HepG2 (cell line): ENCODE results near the gene NDOR1. TPM values are rescaled to one million over a fixed set of nuclear protein-coding genes. Genes with fewer than 3 reads are reported as not detected.

ENCODE experiments used
- ASH2L ChIP-seq: fragments of 300-600, 200-600 bp; sonication (generic); IDR thresholded peaks from 2 replicates; pipeline ENCODE4 v1.7.0; 2017; ENCODE audit warnings: low read depth, mild to moderate bottlenecking, moderate library complexity, mixed read lengths, low read length; ENCODE audit not compliant: insufficient read length
- CCDC6 ChIP-seq: sonication (generic); formaldehyde crosslinking; IDR thresholded peaks from 2 replicates; pipeline ENCODE4 v1.8.1; 2022; ENCODE audit warnings: mild to moderate bottlenecking, missing genetic modification reagents, moderate library complexity
- CREB1 ChIP-seq, 2 experiments: fragments of 450-650 bp in 1 of 2; IDR thresholded peaks; 2 replicates each; pipeline ENCODE4 v1.6.1; 2016 to 2017; ENCODE audit warnings: control low read depth in 1 of 2, mild to moderate bottlenecking in 1 of 2, missing compliant biosample characterization in 1 of 2, missing genetic modification characterization in 1 of 2
- MYC ChIP-seq: sonication (generic); formaldehyde crosslinking; IDR thresholded peaks from 2 replicates; pipeline ENCODE4 v1.9.0; 2021; ENCODE audit warnings: missing genetic modification reagents, borderline replicate concordance
- NFKB2 ChIP-seq: sonication (generic); formaldehyde crosslinking; IDR thresholded peaks from 2 replicates; pipeline ENCODE4 v1.4.0; 2020; ENCODE audit warnings: missing genetic modification reagents, borderline replicate concordance
- NR2F6 ChIP-seq, 2 experiments: IDR thresholded peaks; 2 replicates each; pipeline ENCODE4 v1.6.1; 2016; ENCODE audit warnings: antibody characterized with exemption in 1 of 2, mild to moderate bottlenecking in 1 of 2
- PHF20 ChIP-seq: sonication (generic); formaldehyde crosslinking; IDR thresholded peaks from 2 replicates; pipeline ENCODE4 v1.5.0; 2020; ENCODE audit warnings: mild to moderate bottlenecking, missing genetic modification reagents
- SALL1 ChIP-seq: sonication (generic); formaldehyde crosslinking; IDR thresholded peaks from 2 replicates; pipeline ENCODE4 v1.8.0; 2022; ENCODE audit warnings: mild to moderate bottlenecking, missing genetic modification reagents
- TEAD2 ChIP-seq: sonication (generic); formaldehyde crosslinking; IDR thresholded peaks from 2 replicates; pipeline ENCODE4 v1.9.0; 2021; ENCODE audit warnings: missing genetic modification reagents
- ZFP91 ChIP-seq: sonication (generic); formaldehyde crosslinking; IDR thresholded peaks from 2 replicates; pipeline ENCODE4 v1.9.0; 2022; ENCODE audit warnings: missing genetic modification reagents, mild to moderate bottlenecking, borderline replicate concordance
- ZNF142 ChIP-seq: sonication (generic); formaldehyde crosslinking; IDR thresholded peaks from 2 replicates; pipeline ENCODE4 v1.4.0; 2020; ENCODE audit warnings: missing genetic modification reagents
- ZNF589 ChIP-seq: sonication (generic); formaldehyde crosslinking; conservative IDR thresholded peaks from 2 replicates; pipeline ENCODE4 v1.8.0; 2022; ENCODE audit warnings: mild to moderate bottlenecking, moderate library complexity, missing genetic modification reagents
- ZNF792 ChIP-seq: IDR thresholded peaks from 2 replicates; pipeline ENCODE4 v1.6.1; 2016
- polyA plus RNA-seq, 8 experiments: library from polyadenylated mRNA; depleted of rRNA in 3 of 8; stranded (reverse) in 7 of 8; unstranded in 1 of 8; fragments of >200 nt; fragmentation: Illumina TruSeq in 4 of 8; extraction: Trizol in 4 of 8; gene quantifications; 2 replicates each; pipeline versions ENCODE4 v1.2.1 to v1.2.3, GENCODE V29; 2011 to 2016; ENCODE audit warnings: low read depth in 4 of 8, missing spikeins in 1 of 8, mixed read lengths in 1 of 8; ENCODE audit not compliant: insufficient read depth in 1 of 8
- total RNA-seq, 5 experiments: library from RNA; depleted of rRNA; stranded (reverse); fragments of >200 nt; fragmentation: Illumina TruSeq; extraction: Trizol; gene quantifications; 2 replicates each; pipeline ENCODE4 v1.2.3, GENCODE V29; 2016; ENCODE audit warnings: low read depth in 1 of 5
- TF ChIP-seq, protein P1 (sequence below): sonication (generic); formaldehyde crosslinking; IDR thresholded peaks from 2 replicates; pipeline ENCODE4 v1.8.1; 2022; ENCODE audit warnings: low read depth, mild to moderate bottlenecking, missing genetic modification reagents
- TF ChIP-seq, protein P2 (sequence below): sonication (generic); formaldehyde crosslinking; IDR thresholded peaks from 2 replicates; pipeline ENCODE4 v1.4.0; 2020; ENCODE audit warnings: mild to moderate bottlenecking, missing genetic modification reagents

The NDOR1 gene
- total and polyA plus RNA-seq, 2 of the 13 experiments (the other 11 are each of a cell fraction or from before 2014, with no cell fraction given) = 3.6 to 8.7 TPM

DNA sequence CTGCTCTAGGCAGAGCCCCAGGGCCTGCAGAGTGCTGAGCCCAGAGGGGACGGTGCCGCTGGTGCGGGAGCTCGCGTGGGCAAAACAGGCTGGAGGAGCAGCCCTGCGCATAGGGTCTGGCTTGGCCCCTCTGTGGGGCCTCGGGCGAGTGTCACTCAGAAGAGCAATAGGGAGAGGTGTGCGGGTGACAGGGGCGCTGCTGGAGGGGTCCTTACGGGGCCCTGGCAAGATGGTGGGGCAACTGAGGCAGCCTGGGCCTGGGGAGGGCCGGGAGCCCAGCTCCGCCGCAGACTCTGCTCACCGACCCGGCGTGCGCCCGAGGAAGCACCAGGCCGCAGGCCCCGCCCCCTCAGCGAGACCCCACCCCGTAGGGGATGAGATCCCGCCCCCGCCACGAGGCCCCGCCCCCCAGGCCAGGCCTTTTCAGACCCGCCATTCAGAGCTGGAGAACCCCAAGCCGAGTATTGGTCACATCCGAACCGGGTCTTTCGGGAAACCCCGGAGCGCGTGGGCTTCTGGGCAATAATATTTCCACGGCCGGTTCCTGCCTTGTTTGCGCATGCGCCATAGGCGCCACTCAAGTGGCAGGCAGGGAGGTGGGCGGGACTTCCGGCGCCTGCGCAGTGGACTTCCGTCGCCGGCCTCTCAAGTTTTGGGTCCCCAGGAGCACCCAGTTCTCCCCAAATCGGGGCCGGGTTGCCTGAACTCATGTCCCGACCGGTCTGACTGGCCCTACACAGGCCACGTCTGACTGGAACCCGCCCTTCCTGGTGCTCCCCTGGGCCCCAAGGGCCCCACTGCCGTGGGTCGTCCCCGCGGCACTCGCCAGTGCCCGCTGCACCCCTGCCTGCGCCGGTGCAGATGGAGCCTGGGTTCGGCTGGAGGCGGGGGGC lies 17.8 kb downstream of the NDOR1 start (continued):
- TF ChIP-seq ZFP91 (CRISPR knock-in tag) (peak; percentile 55; the same call in 1 of the 2 replicates), ZNF589 (CRISPR knock-in tag) (peak; percentile 70; the same call in 1 of the 2 replicates), CCDC6 (CRISPR knock-in tag) (no peak), CREB1 (IDR thresholded peaks at IDR 0.05) (no peak), CREB1 (CRISPR knock-in tag; IDR thresholded peaks at IDR 0.05) (no peak), NFKB2 (CRISPR knock-in tag) (no peak), TEAD2 (CRISPR knock-in tag) (no peak), MYC (CRISPR knock-in tag) (0 out of 2 replicates have a peak, but pooled peaks have one; percentile 42), SALL1 (CRISPR knock-in tag) (peak; percentile 46), NR2F6 (IDR thresholded peaks at IDR 0.05) (no peak), NR2F6 (CRISPR knock-in tag; IDR thresholded peaks at IDR 0.05) (no peak; the same call in 1 of the 2 replicates), PHF20 (peak; percentile 78), ZNF142 (CRISPR knock-in tag) (peak; percentile 21; the same call in 1 of the 2 replicates), ZNF792 (CRISPR knock-in tag) (no peak), ASH2L (peak; percentile 38)
- TF ChIP-seq, protein P1, sequence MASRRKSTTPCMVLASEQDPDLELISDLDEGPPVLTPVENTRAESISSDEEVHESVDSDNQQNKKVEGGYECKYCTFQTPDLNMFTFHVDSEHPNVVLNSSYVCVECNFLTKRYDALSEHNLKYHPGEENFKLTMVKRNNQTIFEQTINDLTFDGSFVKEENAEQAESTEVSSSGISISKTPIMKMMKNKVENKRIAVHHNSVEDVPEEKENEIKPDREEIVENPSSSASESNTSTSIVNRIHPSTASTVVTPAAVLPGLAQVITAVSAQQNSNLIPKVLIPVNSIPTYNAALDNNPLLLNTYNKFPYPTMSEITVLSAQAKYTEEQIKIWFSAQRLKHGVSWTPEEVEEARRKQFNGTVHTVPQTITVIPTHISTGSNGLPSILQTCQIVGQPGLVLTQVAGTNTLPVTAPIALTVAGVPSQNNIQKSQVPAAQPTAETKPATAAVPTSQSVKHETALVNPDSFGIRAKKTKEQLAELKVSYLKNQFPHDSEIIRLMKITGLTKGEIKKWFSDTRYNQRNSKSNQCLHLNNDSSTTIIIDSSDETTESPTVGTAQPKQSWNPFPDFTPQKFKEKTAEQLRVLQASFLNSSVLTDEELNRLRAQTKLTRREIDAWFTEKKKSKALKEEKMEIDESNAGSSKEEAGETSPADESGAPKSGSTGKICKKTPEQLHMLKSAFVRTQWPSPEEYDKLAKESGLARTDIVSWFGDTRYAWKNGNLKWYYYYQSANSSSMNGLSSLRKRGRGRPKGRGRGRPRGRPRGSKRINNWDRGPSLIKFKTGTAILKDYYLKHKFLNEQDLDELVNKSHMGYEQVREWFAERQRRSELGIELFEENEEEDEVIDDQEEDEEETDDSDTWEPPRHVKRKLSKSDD (CRISPR knock-in tag) = no peak
- TF ChIP-seq, protein P2, sequence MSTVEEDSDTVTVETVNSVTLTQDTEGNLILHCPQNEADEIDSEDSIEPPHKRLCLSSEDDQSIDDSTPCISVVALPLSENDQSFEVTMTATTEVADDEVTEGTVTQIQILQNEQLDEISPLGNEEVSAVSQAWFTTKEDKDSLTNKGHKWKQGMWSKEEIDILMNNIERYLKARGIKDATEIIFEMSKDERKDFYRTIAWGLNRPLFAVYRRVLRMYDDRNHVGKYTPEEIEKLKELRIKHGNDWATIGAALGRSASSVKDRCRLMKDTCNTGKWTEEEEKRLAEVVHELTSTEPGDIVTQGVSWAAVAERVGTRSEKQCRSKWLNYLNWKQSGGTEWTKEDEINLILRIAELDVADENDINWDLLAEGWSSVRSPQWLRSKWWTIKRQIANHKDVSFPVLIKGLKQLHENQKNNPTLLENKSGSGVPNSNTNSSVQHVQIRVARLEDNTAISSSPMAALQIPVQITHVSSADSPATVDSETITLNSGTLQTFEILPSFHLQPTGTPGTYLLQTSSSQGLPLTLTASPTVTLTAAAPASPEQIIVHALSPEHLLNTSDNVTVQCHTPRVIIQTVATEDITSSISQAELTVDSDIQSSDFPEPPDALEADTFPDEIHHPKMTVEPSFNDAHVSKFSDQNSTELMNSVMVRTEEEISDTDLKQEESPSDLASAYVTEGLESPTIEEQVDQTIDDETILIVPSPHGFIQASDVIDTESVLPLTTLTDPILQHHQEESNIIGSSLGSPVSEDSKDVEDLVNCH (CRISPR knock-in tag) = no peak
